22Rv1 (cell line): Measurements from ENCODE around the gene ZNFX1.

Experiments
- H3K27ac ChIP-seq: fragments of 450-650 bp; 2 replicates; pipeline ENCODE4 v1.5.1; 2017
- CTCF ChIP-seq: fragments of 450-650 bp; IDR thresholded peaks from 2 replicates; pipeline ENCODE4 v1.5.1; 2017; ENCODE audit warnings: mild to moderate bottlenecking
- ZFX ChIP-seq: fragments of 450-650 bp; IDR thresholded peaks from 2 replicates; pipeline ENCODE4 v1.6.1; 2017; ENCODE audit warnings: antibody characterized with exemption, borderline replicate concordance

ZNFX1 gene

GRCh38 chr20:49268600-49269365 lies 9.1 kb downstream of the ZNFX1 start:
- H3K27ac ChIP-seq, result no peak overlapping the region
- TF ChIP-seq CTCF, result no peak
- no peak for TF ChIP-seq ZFX

- no peak overlapping the region for H3K27ac ChIP-seq
- TF ChIP-seq CTCF, result no peak
Observed at GRCh38 chr20:49267327-49267726, 10.5 kb downstream of the ZNFX1 start.

- TF ChIP-seq CTCF (no peak), ZFX (no peak)
- H3K27ac ChIP-seq, result no peak overlapping the region
Observed at GRCh38 chr20:49262444-49262843, 15.4 kb downstream of the ZNFX1 start.

GRCh38 chr20:49261173-49261572 lies 16.7 kb downstream of the ZNFX1 start:
- TF ChIP-seq ZFX (no peak), CTCF (no peak)
- H3K27ac ChIP-seq, result no peak overlapping the region

- H3K27ac ChIP-seq, result no peak overlapping the region
- TF ChIP-seq ZFX, result no peak
Observed at GRCh38 chr20:49260218-49260617, 17.6 kb downstream of the ZNFX1 start.

- TF ChIP-seq CTCF (no peak), ZFX (no peak)
- H3K27ac ChIP-seq, result no peak overlapping the region
Observed at GRCh38 chr20:49259799-49260198, 18.1 kb downstream of the ZNFX1 start.

GRCh38 chr20:49259284-49259683 lies 18.6 kb downstream of the ZNFX1 start:
- TF ChIP-seq CTCF, result no peak
- TF ChIP-seq ZFX, result no peak
- H3K27ac ChIP-seq, result no peak overlapping the region

- H3K27ac ChIP-seq, result no peak overlapping the region
- TF ChIP-seq CTCF (no peak), ZFX (no peak)
Observed at GRCh38 chr20:49256261-49256660, 21.6 kb downstream of the ZNFX1 start.
